Omental fat pad (tissue), 4 donors: ENCODE results near the gene ZHX3. TPM values are rescaled to one million over a fixed set of nuclear protein-coding genes. Genes with fewer than 3 reads are reported as not detected.

Source experiments
- ATAC-seq: fragments of 150-250 bp; one replicate; pipeline ENCODE4 v1.9.1; 2016; ENCODE audit warnings: mild to moderate bottlenecking, moderate library complexity; ENCODE audit not compliant: low FRiP score
- DNase-seq: peaks from one replicate; pipeline ENCODE4 v3.0.0-alpha.2; 2019; ENCODE audit warnings: low spot score
- CTCF ChIP-seq, 3 donors: fragments of 450-650 bp; IDR thresholded peaks; one replicate each; pipeline ENCODE4 v1.5.1; 2016 to 2017; ENCODE audit warnings: antibody characterized with exemption in 3 of 3, mild to moderate bottlenecking in 3 of 3, moderate library complexity in 2 of 3
- total RNA-seq, 4 donors: library from RNA; depleted of rRNA; stranded (reverse); fragments of >200 nt; gene quantifications; one replicate each; pipeline ENCODE4 v1.1.0, GENCODE V29; 2016

Gene ZHX3
- total RNA-seq, 4 donors from 2014 or later = 22.6 to 54.5 (median 45.0) TPM

GRCh38 chr20:41363601-41364000 lies 46.1 kb upstream of the ZHX3 start:
- DNase-seq = no peak
- no peak for ATAC-seq
- no peak for TF ChIP-seq CTCF (IDR thresholded peaks at IDR 0.05)

DNA sequence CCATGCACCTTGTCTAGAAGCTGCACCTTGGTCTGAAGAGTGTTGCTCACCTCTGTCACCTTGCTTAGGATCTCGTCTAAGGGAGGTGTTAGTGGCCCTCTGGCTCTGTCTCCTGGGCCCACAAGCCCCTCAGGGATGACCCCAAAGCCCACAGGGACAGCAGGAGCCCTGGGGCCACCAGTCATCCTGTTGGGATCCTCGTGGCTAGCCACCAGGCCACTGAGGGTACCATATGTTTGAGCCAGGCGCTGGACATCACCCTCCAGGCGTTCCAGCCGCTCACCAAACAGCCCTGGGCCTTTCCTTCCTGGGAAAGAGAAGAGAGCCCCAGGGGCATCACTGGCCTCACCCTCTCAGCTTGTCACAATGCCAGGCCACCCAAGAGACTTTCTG lies 45.2 kb upstream of the ZHX3 start:
- no peak for DNase-seq
- no peak for TF ChIP-seq CTCF (IDR thresholded peaks at IDR 0.05)
- ATAC-seq = no peak

- no peak for ATAC-seq
- TF ChIP-seq CTCF (IDR thresholded peaks at IDR 0.05) = no peak
- DNase-seq = no peak
Observed at GRCh38 chr20:41361757-41362747, 44.5 kb upstream of the ZHX3 start.

GRCh38 chr20:41360831-41361756 lies 43.6 kb upstream of the ZHX3 start:
- TF ChIP-seq CTCF (IDR thresholded peaks at IDR 0.05) = no peak
- no peak for DNase-seq

DNA sequence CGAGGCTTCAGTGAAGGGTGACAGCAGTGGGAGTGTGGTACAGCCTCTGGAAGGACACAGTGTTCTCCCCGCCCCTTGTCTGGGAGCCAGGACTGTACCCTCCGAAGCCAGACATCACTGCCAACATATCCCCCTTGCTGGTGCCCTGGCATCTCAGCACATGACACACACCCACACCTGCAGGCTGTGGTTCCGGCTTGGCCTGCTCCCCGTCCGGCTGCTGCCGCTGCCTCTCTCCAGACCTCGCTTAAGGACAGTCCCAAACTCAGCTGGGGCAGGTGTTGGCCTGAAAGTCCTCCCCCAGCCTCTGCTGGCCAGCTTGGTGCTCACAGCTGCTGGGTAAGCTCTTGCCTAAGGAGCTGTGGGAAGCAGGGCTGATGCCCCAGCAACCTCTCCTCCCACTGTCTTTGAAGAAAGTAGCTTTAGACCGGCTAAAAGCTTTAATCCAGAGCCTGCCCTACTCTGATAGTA lies 42.0 kb upstream of the ZHX3 start:
- ATAC-seq (no peak), DNase-seq (no peak)
- TF ChIP-seq CTCF (IDR thresholded peaks at IDR 0.05) = no peak

More at GRCh38 chr20:41360831-41361756, 43.6 kb upstream of the ZHX3 start:
- no peak for ATAC-seq

- TF ChIP-seq CTCF (IDR thresholded peaks at IDR 0.05) = no peak
- DNase-seq (no peak), ATAC-seq (no peak)
Observed at GRCh38 chr20:41358717-41359116, 41.2 kb upstream of the ZHX3 start.
